ENCODE measurements around the gene RNF167.
"Not testable (repeated sequence)": the region's sequence is repeated elsewhere in the genome, so short reads cannot be mapped to it uniquely, and the experiment has no call there.

RNF167 gene

GRCh38 chr17:4920351-4921048 is 19.6 kb upstream of the RNF167 start:
- in situ Hi-C loops (cut with MboI; ENCODE audit: low pct_unique_long_range_greater_than_20kb, low sequenced_read_pairs, unreplicated experiment), result no loop called here
- DNase-seq (ENCODE audit: low spot score), result no peak
- TF ChIP-seq CTCF (IDR thresholded peaks at IDR 0.05; ENCODE audit: extremely low read depth, insufficient read depth, missing control alignments), result no peak

GRCh38 chr17:4921320-4921719 is 18.7 kb upstream of the RNF167 start:
- no peak for TF ChIP-seq CTCF (IDR thresholded peaks at IDR 0.05; ENCODE audit: extremely low read depth, insufficient read depth, missing control alignments)
- no peak for DNase-seq (ENCODE audit: low spot score)
- in situ Hi-C loops (cut with MboI; ENCODE audit: low pct_unique_long_range_greater_than_20kb, low sequenced_read_pairs, unreplicated experiment), result no loop called here

GRCh38 chr17:4926577-4927335 is 13.3 kb upstream of the RNF167 start:
- in situ Hi-C loops (cut with MboI; ENCODE audit: low pct_unique_long_range_greater_than_20kb, low sequenced_read_pairs, unreplicated experiment); DNase-seq (ENCODE audit: low spot score): not testable (repeated sequence)

GRCh38 chr17:4928881-4929280 is 11.2 kb upstream of the RNF167 start:
- in situ Hi-C loops (cut with MboI; ENCODE audit: low pct_unique_long_range_greater_than_20kb, low sequenced_read_pairs, unreplicated experiment), result no loop called here
- TF ChIP-seq CTCF (IDR thresholded peaks at IDR 0.05; ENCODE audit: extremely low read depth, insufficient read depth, missing control alignments), result no peak
- no peak for DNase-seq (ENCODE audit: low spot score)

- TF ChIP-seq CTCF (IDR thresholded peaks at IDR 0.05; ENCODE audit: extremely low read depth, insufficient read depth, missing control alignments), result no peak
- in situ Hi-C loops (cut with MboI; ENCODE audit: low pct_unique_long_range_greater_than_20kb, low sequenced_read_pairs, unreplicated experiment), result no loop called here
- peak; percentile 51 for DNase-seq (ENCODE audit: low spot score)
These were observed 8.1 kb upstream of the RNF167 start, which contains the start of gene GP1BA for GRCh38 chr17:4931963-4932362. Gene GP1BA, plus strand, starts transcription at chr17:4932277. Its CDS starts 328 bp downstream, at chr17:4932605.

GRCh38 chr17:4932756-4933155 is 7.3 kb upstream of the RNF167 start:
- TF ChIP-seq CTCF (IDR thresholded peaks at IDR 0.05; ENCODE audit: extremely low read depth, insufficient read depth, missing control alignments), result no peak
- DNase-seq (ENCODE audit: low spot score), result no peak
- in situ Hi-C loops (cut with MboI; ENCODE audit: low pct_unique_long_range_greater_than_20kb, low sequenced_read_pairs, unreplicated experiment), result no loop called here

- in situ Hi-C loops (cut with MboI; ENCODE audit: low pct_unique_long_range_greater_than_20kb, low sequenced_read_pairs, unreplicated experiment), result no loop called here
- no peak for DNase-seq (ENCODE audit: low spot score)
- TF ChIP-seq CTCF (IDR thresholded peaks at IDR 0.05; ENCODE audit: extremely low read depth, insufficient read depth, missing control alignments), result no peak
These were observed 6.4 kb upstream of the RNF167 start for GRCh38 chr17:4933646-4934045.

Data from GM13977 (cell line).